ENCODE data around the gene RECK.

The RECK gene

DNA sequence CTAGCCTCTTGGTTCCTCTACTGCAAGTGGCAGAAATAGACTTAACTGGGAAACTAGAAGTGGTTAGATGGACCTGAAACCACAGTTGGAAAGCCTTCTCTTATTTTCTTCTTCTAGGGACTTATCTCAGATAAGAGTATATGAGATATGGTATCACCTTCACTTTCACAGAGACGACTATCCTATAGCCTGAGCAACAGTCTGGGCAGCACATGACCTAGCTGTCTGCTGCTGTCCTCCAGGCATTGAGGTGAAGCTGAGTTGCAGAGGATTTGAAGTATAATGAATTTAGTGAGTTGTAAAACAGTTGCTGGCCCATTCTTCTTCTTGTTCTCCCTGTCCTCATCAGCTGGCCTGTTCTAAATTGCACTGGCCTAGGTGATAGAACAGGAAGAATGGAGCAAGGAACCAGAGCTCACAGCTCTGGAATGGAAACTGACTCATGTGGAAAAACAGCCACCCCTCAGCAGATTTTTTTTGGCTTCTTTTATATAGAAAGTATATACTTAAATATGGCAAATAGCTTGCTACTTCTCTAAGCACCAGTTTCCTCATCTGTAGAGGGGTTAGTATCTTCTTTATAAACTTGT is 27.8 kb downstream of the RECK start:
- Histone ChIP-seq H3K4me2 (ENCODE audit: low read depth, low read length, poor library complexity, severe bottlenecking) (no peak overlapping the region), H4K20me1 (ENCODE audit: insufficient read depth, low read length, poor library complexity, severe bottlenecking) (no peaks in the 10 kb centered on the region), H2AFZ (ENCODE audit: low read length) (no peak overlapping the region), H3K4me3 (ENCODE audit: low read length, poor library complexity, severe bottlenecking) (no peak overlapping the region), H3K36me3 (ENCODE audit: insufficient read depth, low read length) (peaks cover 72% of the 10 kb centered on the region; the same call in 1 of the 2 replicates), H3F3A (ENCODE audit: low read depth) (no peaks in the 10 kb centered on the region), H3K9me3 (ENCODE audit: insufficient read depth, low read depth, low read length) (no peaks in the 10 kb centered on the region), H3K9me2 (replicated peaks; ENCODE audit: low read depth, low read length) (no peaks in the 10 kb centered on the region), H3K4me1 (ENCODE audit: insufficient read depth, low read length, poor library complexity, severe bottlenecking) (no peaks in the 10 kb centered on the region), H3K79me2 (ENCODE audit: insufficient read depth, low read length) (no peaks in the 10 kb centered on the region), H3K27me3 (ENCODE audit: insufficient read depth, low read length, poor library complexity, severe bottlenecking) (no peaks in the 10 kb centered on the region), H3K9ac (ENCODE audit: low read depth, low read length, poor library complexity, severe bottlenecking) (no peak overlapping the region)
- TF ChIP-seq, protein P1, sequence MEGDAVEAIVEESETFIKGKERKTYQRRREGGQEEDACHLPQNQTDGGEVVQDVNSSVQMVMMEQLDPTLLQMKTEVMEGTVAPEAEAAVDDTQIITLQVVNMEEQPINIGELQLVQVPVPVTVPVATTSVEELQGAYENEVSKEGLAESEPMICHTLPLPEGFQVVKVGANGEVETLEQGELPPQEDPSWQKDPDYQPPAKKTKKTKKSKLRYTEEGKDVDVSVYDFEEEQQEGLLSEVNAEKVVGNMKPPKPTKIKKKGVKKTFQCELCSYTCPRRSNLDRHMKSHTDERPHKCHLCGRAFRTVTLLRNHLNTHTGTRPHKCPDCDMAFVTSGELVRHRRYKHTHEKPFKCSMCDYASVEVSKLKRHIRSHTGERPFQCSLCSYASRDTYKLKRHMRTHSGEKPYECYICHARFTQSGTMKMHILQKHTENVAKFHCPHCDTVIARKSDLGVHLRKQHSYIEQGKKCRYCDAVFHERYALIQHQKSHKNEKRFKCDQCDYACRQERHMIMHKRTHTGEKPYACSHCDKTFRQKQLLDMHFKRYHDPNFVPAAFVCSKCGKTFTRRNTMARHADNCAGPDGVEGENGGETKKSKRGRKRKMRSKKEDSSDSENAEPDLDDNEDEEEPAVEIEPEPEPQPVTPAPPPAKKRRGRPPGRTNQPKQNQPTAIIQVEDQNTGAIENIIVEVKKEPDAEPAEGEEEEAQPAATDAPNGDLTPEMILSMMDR (conservative IDR thresholded peaks at IDR 0.05; ENCODE audit: low read length) = no peak
- TF ChIP-seq EZH2phosphoT487 (IDR thresholded peaks at IDR 0.05; ENCODE audit: borderline replicate concordance) = no peak

DNA sequence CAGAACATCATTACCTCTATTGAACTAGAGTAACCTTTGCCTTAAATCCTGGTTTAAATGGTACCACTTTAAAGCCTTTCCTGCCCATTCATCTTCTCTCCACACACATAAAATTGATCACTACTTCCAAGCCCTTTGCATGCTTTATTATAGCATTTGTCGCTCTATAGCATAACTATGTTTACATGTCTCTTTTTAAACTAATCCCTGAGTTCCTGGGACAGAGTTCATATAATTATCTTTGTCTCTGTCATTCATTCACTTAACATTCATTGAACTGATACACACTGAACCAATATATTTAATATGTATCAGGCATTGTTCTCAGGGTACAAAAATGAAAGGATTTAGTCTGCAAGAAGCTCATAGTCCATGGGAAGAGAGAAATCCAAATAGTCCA is 37.3 kb downstream of the RECK start:
- peaks cover 5% of the 10 kb centered on the region for H3K4me1 ChIP-seq (ENCODE audit: insufficient read depth, low read length, poor library complexity, severe bottlenecking)
- no peak overlapping the region for H3K4me2 ChIP-seq (ENCODE audit: low read depth, low read length, poor library complexity, severe bottlenecking)
- no peak overlapping the region for H3K4me3 ChIP-seq (ENCODE audit: low read length, poor library complexity, severe bottlenecking)
- no peaks in the 10 kb centered on the region for H3K79me2 ChIP-seq (ENCODE audit: insufficient read depth, low read length)
- no peak overlapping the region for H2AFZ ChIP-seq (ENCODE audit: low read length)
- peaks cover 4% of the 10 kb centered on the region; the same call in 1 of the 2 replicates for H3K36me3 ChIP-seq (ENCODE audit: insufficient read depth, low read length)
- H3K9me2 ChIP-seq (replicated peaks; ENCODE audit: low read depth, low read length) = no peaks in the 10 kb centered on the region
- TF ChIP-seq, protein P1 (conservative IDR thresholded peaks at IDR 0.05; ENCODE audit: low read length) = no peak
- TF ChIP-seq EZH2phosphoT487 (IDR thresholded peaks at IDR 0.05; ENCODE audit: borderline replicate concordance) = no peak
- no peaks in the 10 kb centered on the region for H3F3A ChIP-seq (ENCODE audit: low read depth)
- no peak overlapping the region for H3K9ac ChIP-seq (ENCODE audit: low read depth, low read length, poor library complexity, severe bottlenecking)
- H3K27me3 ChIP-seq (ENCODE audit: insufficient read depth, low read length, poor library complexity, severe bottlenecking) = no peaks in the 10 kb centered on the region
- H3K9me3 ChIP-seq (ENCODE audit: insufficient read depth, low read depth, low read length) = no peaks in the 10 kb centered on the region
- no peaks in the 10 kb centered on the region for H4K20me1 ChIP-seq (ENCODE audit: insufficient read depth, low read length, poor library complexity, severe bottlenecking)

DNA sequence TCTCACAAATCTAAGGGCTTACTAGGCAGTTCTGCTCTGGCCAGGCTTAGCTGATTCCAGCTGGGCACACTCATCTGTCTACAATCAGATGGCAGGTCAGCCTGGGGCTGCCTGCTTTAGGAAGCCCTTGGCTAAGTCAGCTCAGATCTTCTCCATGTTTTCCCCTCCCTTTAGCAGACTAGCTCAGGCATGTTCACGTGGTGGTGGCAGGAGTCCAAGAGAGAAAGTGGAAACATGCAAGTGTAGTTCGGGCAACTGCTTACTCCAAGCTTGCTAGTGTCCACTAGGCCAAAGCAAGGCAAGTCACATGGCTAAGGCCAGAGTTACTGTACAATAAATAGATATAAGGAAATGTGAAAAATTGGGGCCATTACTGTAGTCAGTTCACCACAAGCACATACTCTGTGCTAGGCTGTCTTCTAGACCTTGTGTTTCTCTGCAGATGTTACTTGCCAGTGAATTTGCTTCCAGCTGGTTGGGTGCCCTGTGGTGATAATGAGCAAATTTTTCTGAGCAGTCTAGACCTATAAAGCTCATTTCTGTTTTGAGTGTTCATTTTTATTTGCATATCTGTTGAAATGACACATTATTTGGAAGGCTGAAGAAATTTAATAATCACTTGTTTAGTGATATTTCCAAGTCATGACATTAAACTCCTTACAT is 38.3 kb downstream of the RECK start:
- TF ChIP-seq EZH2phosphoT487 (IDR thresholded peaks at IDR 0.05; ENCODE audit: borderline replicate concordance) = no peak
- TF ChIP-seq, protein P1 (conservative IDR thresholded peaks at IDR 0.05; ENCODE audit: low read length) = no peak
- Histone ChIP-seq H3F3A (ENCODE audit: low read depth) (no peaks in the 10 kb centered on the region), H3K36me3 (ENCODE audit: insufficient read depth, low read length) (peaks cover 4% of the 10 kb centered on the region; the same call in 1 of the 2 replicates), H3K4me3 (ENCODE audit: low read length, poor library complexity, severe bottlenecking) (no peak overlapping the region), H4K20me1 (ENCODE audit: insufficient read depth, low read length, poor library complexity, severe bottlenecking) (no peaks in the 10 kb centered on the region), H3K27me3 (ENCODE audit: insufficient read depth, low read length, poor library complexity, severe bottlenecking) (no peaks in the 10 kb centered on the region), H3K4me2 (ENCODE audit: low read depth, low read length, poor library complexity, severe bottlenecking) (no peak overlapping the region), H2AFZ (ENCODE audit: low read length) (no peak overlapping the region), H3K9me2 (replicated peaks; ENCODE audit: low read depth, low read length) (no peaks in the 10 kb centered on the region), H3K9ac (ENCODE audit: low read depth, low read length, poor library complexity, severe bottlenecking) (no peak overlapping the region), H3K9me3 (ENCODE audit: insufficient read depth, low read depth, low read length) (no peaks in the 10 kb centered on the region), H3K79me2 (ENCODE audit: insufficient read depth, low read length) (no peaks in the 10 kb centered on the region), H3K4me1 (ENCODE audit: insufficient read depth, low read length, poor library complexity, severe bottlenecking) (peaks cover 5% of the 10 kb centered on the region)
